WTC11 (cell line): ENCODE measurements around the gene SUPT5H. TPM values are rescaled to one million over a fixed set of nuclear protein-coding genes. Genes with fewer than 3 reads are reported as not detected.

Experiments used
- ATAC-seq: fragments of 200-7000 bp; cut with Tn5 transposase; 2 replicates; pipeline ENCODE4 v1.10.0; 2021; ENCODE audit warnings: mild to moderate bottlenecking, moderate library complexity
- CTCF ChIA-PET: fragments of 300-600 bp; sonication (Branson Sonifier 250); formaldehyde crosslinking; loops from one replicate; lab custom pipeline; 2021; ENCODE audit warnings: antibody characterized with exemption; lab: Charles Lee
- POLR2A ChIA-PET: fragments of 350-600 bp; sonication (Branson Sonifier 250); formaldehyde crosslinking; loops from one replicate; lab custom pipeline; 2021; ENCODE audit warnings: antibody characterized with exemption; lab: Charles Lee
- DNase-seq: peaks from one replicate; pipeline ENCODE4 v3.0.0; 2021; ENCODE audit warnings: low spot score
- H3K27ac Mint-ChIP-seq: 2 replicates; pipeline ENCODE4 v1.8.0; 2021; ENCODE audit warnings: mixed read lengths
- H3K27me3 Mint-ChIP-seq: 2 replicates; pipeline ENCODE4 v1.8.0; 2021; ENCODE audit warnings: low read depth, mild to moderate bottlenecking, moderate library complexity, mixed read lengths
- H3K36me3 Mint-ChIP-seq: 2 replicates; pipeline ENCODE4 v1.8.0; 2021; ENCODE audit warnings: mixed read lengths
- H3K4me1 Mint-ChIP-seq: 2 replicates; pipeline ENCODE4 v1.8.0; 2022; ENCODE audit warnings: mixed read lengths
- H3K4me3 Mint-ChIP-seq: 2 replicates; pipeline ENCODE4 v1.8.0; 2021; ENCODE audit warnings: mild to moderate bottlenecking, moderate library complexity, mixed read lengths
- H3K9me3 Mint-ChIP-seq: 2 replicates; pipeline ENCODE4 v1.8.0; 2021; ENCODE audit warnings: mixed read lengths
- CDX4 ChIP-seq: fragments of 250-450 bp; sonication (Bioruptor Pico); IDR thresholded peaks from 2 replicates; pipeline ENCODE4 v1.9.0; 2021; ENCODE audit warnings: moderate library complexity, mild to moderate bottlenecking, inconsistent platforms, borderline replicate concordance
- E2F4 ChIP-seq: sonication (generic); formaldehyde crosslinking; IDR thresholded peaks from 2 replicates; pipeline ENCODE4 v1.8.1; 2022; ENCODE audit warnings: low read depth, mild to moderate bottlenecking, moderate library complexity, missing genetic modification reagents, borderline replicate concordance
- ERG ChIP-seq: fragments of 250-450 bp; sonication (Bioruptor Pico); IDR thresholded peaks from 2 replicates; pipeline ENCODE4 v1.8.0; 2021; ENCODE audit warnings: mild to moderate bottlenecking
- HMGXB4 ChIP-seq: sonication (generic); formaldehyde crosslinking; IDR thresholded peaks from 2 replicates; pipeline ENCODE4 v1.8.1; 2023; ENCODE audit warnings: mild to moderate bottlenecking, moderate library complexity, missing genetic modification reagents
- JUN ChIP-seq: sonication (generic); formaldehyde crosslinking; IDR thresholded peaks from 2 replicates; pipeline ENCODE4 v1.8.0; 2023; ENCODE audit warnings: mild to moderate bottlenecking, missing genetic modification reagents
- MLX ChIP-seq: sonication (generic); formaldehyde crosslinking; IDR thresholded peaks from 2 replicates; pipeline ENCODE4 v1.8.1; 2023; ENCODE audit warnings: mild to moderate bottlenecking, missing genetic modification reagents, moderate library complexity
- MYBL2 ChIP-seq: sonication (generic); formaldehyde crosslinking; IDR thresholded peaks from 2 replicates; pipeline ENCODE4 v1.8.1; 2023; ENCODE audit warnings: mild to moderate bottlenecking, moderate library complexity, missing genetic modification reagents
- NFYB ChIP-seq: sonication (generic); formaldehyde crosslinking; conservative IDR thresholded peaks from 2 replicates; pipeline ENCODE4 v1.8.0; 2022; ENCODE audit warnings: low read depth, missing genetic modification reagents
- NR1H2 ChIP-seq: sonication (generic); formaldehyde crosslinking; IDR thresholded peaks from 2 replicates; pipeline ENCODE4 v1.9.0; 2021; ENCODE audit warnings: mild to moderate bottlenecking, moderate library complexity, missing genetic modification reagents
- NR2C2 ChIP-seq: sonication (generic); formaldehyde crosslinking; IDR thresholded peaks from 2 replicates; pipeline ENCODE4 v1.8.0; 2022; ENCODE audit warnings: mild to moderate bottlenecking, missing genetic modification reagents
- NR3C1 ChIP-seq: sonication (generic); formaldehyde crosslinking; conservative IDR thresholded peaks from 2 replicates; pipeline ENCODE4 v1.8.1; 2023; ENCODE audit warnings: low read depth, mild to moderate bottlenecking, missing genetic modification reagents
- PRDM15 ChIP-seq: sonication (generic); formaldehyde crosslinking; IDR thresholded peaks from 2 replicates; pipeline ENCODE4 v1.8.0; 2022; ENCODE audit warnings: missing genetic modification reagents
- PREB ChIP-seq: sonication (generic); formaldehyde crosslinking; IDR thresholded peaks from 2 replicates; pipeline ENCODE4 v1.8.1; 2022; ENCODE audit warnings: mild to moderate bottlenecking, missing genetic modification reagents, moderate library complexity, borderline replicate concordance
- RELA ChIP-seq: sonication (generic); formaldehyde crosslinking; IDR thresholded peaks from 2 replicates; pipeline ENCODE4 v1.8.1; 2022; ENCODE audit warnings: missing genetic modification reagents, mild to moderate bottlenecking, borderline replicate concordance
- SMAD3 ChIP-seq: sonication (generic); formaldehyde crosslinking; IDR thresholded peaks from 2 replicates; pipeline ENCODE4 v1.8.0; 2022; ENCODE audit warnings: missing genetic modification reagents, mild to moderate bottlenecking, borderline replicate concordance
- ZBTB43 ChIP-seq: sonication (generic); formaldehyde crosslinking; IDR thresholded peaks from 2 replicates; pipeline ENCODE4 v1.8.1; 2023; ENCODE audit warnings: mild to moderate bottlenecking, missing genetic modification reagents
- ZNF317 ChIP-seq: sonication (generic); formaldehyde crosslinking; IDR thresholded peaks from 2 replicates; pipeline ENCODE4 v1.8.1; 2023; ENCODE audit warnings: low read depth, mild to moderate bottlenecking, moderate library complexity, missing genetic modification reagents, borderline replicate concordance
- ZNF416 ChIP-seq: fragments of 250-450 bp; sonication (Bioruptor Pico); IDR thresholded peaks from 2 replicates; pipeline ENCODE4 v1.9.0; 2021; ENCODE audit warnings: mild to moderate bottlenecking, inconsistent platforms
- total RNA-seq: library from RNA; stranded (reverse); gene quantifications from 3 replicates; pipeline ENCODE4 v1.2.3, GENCODE V29; 2021

The SUPT5H gene
- total RNA-seq, 1 experiment from 2014 or later = 135 TPM

- no peak for TF ChIP-seq PREB (CRISPR knock-in tag)
- TF ChIP-seq ZNF317 (CRISPR knock-in tag) = no peak
- no peak for TF ChIP-seq ZNF416 (CRISPR knock-in tag)
- TF ChIP-seq NR3C1 = no peak
- TF ChIP-seq CDX4 (CRISPR knock-in tag) = no peak
- TF ChIP-seq MLX (CRISPR knock-in tag) = no peak
Measured at GRCh38 chr19:39463403-39463802, 18.0 kb downstream of the SUPT5H start (continued).

GRCh38 chr19:39465956-39466747, 20.8 kb downstream of the SUPT5H start:
- DNase-seq = no peak
- no peaks in the 10 kb centered on the region for H3K9me3 Mint-ChIP-seq
- peaks cover 72% of the 10 kb centered on the region for H3K36me3 Mint-ChIP-seq
- H3K4me3 Mint-ChIP-seq = no peak overlapping the region
- CTCF ChIA-PET = interaction anchor here (1.7 kb wide), 1 partner anchor 8 kb away, joined by 6 read pairs; no protein-coding TSS in a partner anchor
- no peak overlapping the region for H3K27ac Mint-ChIP-seq
- no peak for ATAC-seq
- POLR2A ChIA-PET = no interaction called here
- no peak for TF ChIP-seq SMAD3 (CRISPR knock-in tag)
- TF ChIP-seq ZBTB43 = no peak
- no peak for TF ChIP-seq NR2C2 (CRISPR knock-in tag)
- TF ChIP-seq CDX4 (CRISPR knock-in tag) = no peak
- H3K27me3 Mint-ChIP-seq = no peaks in the 10 kb centered on the region
- no peaks in the 10 kb centered on the region for H3K4me1 Mint-ChIP-seq

- DNase-seq (no peak), ATAC-seq (no peak)
- no peaks in the 10 kb centered on the region for H3K9me3 Mint-ChIP-seq
- H3K4me3 Mint-ChIP-seq = no peak overlapping the region
- no peaks in the 10 kb centered on the region for H3K4me1 Mint-ChIP-seq
- no peak overlapping the region for H3K27ac Mint-ChIP-seq
- peaks cover 75% of the 10 kb centered on the region for H3K36me3 Mint-ChIP-seq
- ChIA-PET CTCF (no interaction called here), POLR2A (no interaction called here)
- H3K27me3 Mint-ChIP-seq = no peaks in the 10 kb centered on the region
- TF ChIP-seq JUN (CRISPR knock-in tag) = no peak
- TF ChIP-seq NR1H2 (CRISPR knock-in tag) = no peak
- no peak for TF ChIP-seq RELA (CRISPR knock-in tag)
- no peak for TF ChIP-seq ZNF416 (CRISPR knock-in tag)
- no peak for TF ChIP-seq PRDM15 (CRISPR knock-in tag)
- TF ChIP-seq HMGXB4 (CRISPR knock-in tag) = no peak
- no peak for TF ChIP-seq ERG (CRISPR knock-in tag)
- TF ChIP-seq MYBL2 (CRISPR knock-in tag) = no peak
- TF ChIP-seq NR3C1 = no peak
- no peak for TF ChIP-seq E2F4 (CRISPR knock-in tag)
- no peak for TF ChIP-seq NFYB (CRISPR knock-in tag)
- TF ChIP-seq SMAD3 (CRISPR knock-in tag) = no peak
Measured at GRCh38 chr19:39467941-39468340, 22.6 kb downstream of the SUPT5H start.
